Measurements from ENCODE around the gene PGM3.

DNA sequence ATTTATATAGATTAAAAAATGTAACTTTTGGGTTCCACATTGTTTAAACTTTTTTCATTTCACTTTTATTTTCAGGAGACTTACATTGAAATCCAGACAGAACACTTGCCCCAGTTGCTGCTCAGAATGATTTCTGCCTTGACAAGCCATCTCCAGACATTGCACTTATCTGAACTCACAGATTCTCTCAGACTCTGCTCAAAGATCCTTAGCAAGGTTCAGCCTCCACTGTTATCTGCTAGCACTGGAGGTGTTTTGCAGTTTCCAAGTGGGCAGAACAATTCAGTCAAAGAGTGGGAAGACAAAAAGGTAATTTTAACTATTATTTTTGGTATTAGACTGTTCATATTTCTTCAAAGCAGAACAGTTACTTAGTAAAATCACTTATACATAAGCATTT lies 67.6 kb downstream of the PGM3 start:
- no peak for TF ChIP-seq POLR2A (IDR thresholded peaks at IDR 0.05; ENCODE audit: low read depth, low read length)
- no peak for TF ChIP-seq MYC (IDR thresholded peaks at IDR 0.05; ENCODE audit: low read depth, low read length)
- TF ChIP-seq, protein P1, sequence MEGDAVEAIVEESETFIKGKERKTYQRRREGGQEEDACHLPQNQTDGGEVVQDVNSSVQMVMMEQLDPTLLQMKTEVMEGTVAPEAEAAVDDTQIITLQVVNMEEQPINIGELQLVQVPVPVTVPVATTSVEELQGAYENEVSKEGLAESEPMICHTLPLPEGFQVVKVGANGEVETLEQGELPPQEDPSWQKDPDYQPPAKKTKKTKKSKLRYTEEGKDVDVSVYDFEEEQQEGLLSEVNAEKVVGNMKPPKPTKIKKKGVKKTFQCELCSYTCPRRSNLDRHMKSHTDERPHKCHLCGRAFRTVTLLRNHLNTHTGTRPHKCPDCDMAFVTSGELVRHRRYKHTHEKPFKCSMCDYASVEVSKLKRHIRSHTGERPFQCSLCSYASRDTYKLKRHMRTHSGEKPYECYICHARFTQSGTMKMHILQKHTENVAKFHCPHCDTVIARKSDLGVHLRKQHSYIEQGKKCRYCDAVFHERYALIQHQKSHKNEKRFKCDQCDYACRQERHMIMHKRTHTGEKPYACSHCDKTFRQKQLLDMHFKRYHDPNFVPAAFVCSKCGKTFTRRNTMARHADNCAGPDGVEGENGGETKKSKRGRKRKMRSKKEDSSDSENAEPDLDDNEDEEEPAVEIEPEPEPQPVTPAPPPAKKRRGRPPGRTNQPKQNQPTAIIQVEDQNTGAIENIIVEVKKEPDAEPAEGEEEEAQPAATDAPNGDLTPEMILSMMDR (IDR thresholded peaks at IDR 0.05; ENCODE audit: extremely low read depth in 1 of 2, insufficient read depth in 1 of 2, low read depth in 1 of 2, low read length in 2 of 2): no peak

Measured in endothelial cell of umbilical vein (primary cell).